ENCODE results near the gene TMEM238L. TPM values are rescaled to one million over a fixed set of nuclear protein-coding genes. Genes with fewer than 3 reads are reported as not detected.

The TMEM238L gene
- total and polyA plus RNA-seq, 9 of the 15 experiments (the other 6 are each of a cell fraction or from before 2014, with no cell fraction given): not detected

DNA sequence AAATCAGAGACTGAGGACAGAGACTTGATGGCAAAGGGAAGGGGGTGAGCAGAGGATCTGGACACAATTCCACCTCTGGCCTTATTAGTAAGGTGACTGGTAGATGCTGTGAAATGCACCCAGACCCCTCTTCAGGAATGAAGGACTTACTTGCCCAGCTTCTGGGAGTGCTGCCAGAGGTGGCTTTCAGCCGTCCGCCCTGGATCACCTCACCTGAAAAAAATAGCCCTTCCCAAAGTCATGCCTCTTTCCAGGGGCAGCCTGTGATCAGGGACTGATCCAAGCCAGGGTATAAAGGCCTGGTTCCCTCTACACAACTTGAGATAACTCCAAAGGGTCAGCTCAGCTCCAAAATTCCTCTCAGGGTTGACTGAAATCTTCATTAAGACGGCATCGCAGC, 53.7 kb downstream of the TMEM238L start:
- DNase-seq (ENCODE audit: extremely low read depth in 1 of 4, low spot score in 3 of 4) (no peak), ATAC-seq (no peak), FAIRE-seq (no peak)
- Histone ChIP-seq H3K9me3 (replicated peaks; ENCODE audit: control insufficient read depth, insufficient read depth, low read depth, low read length) (no peaks in the 10 kb centered on the region), H3K9me1 (ENCODE audit: control insufficient read depth, insufficient read depth, low read length) (no peaks in the 10 kb centered on the region), H3K36me3 (ENCODE audit: control insufficient read depth, insufficient read depth, low read length) (no peaks in the 10 kb centered on the region), H2AFZ (ENCODE audit: low read depth, low read length) (no peak overlapping the region), H4K20me1 (replicated peaks; ENCODE audit: control insufficient read depth, insufficient read depth, low read length) (peaks cover 6% of the 10 kb centered on the region; the same call in 1 of the 2 replicates), H3K4me3 (no peak overlapping the region), H3K9ac (ENCODE audit: insufficient read depth in 1 of 2, low read depth in 2 of 2, low read length in 2 of 2) (no peak overlapping the region), H3K27ac (ENCODE audit: extremely low read depth, low read depth, low read length) (no peak overlapping the region), H3K4me2 (ENCODE audit: insufficient read depth, low read length) (no peak overlapping the region), H3K79me2 (ENCODE audit: control insufficient read depth, insufficient read depth, low read length) (no peaks in the 10 kb centered on the region), H3K4me1 (replicated peaks in 1 of 2; ENCODE audit: control insufficient read depth in 2 of 2, insufficient read depth in 2 of 2, low read length in 2 of 2) (no peaks in the 10 kb centered on the region), H3K27me3 (ENCODE audit: control insufficient read depth in 2 of 2, insufficient read depth in 2 of 2, low read length in 2 of 2) (peaks cover 0 to 10% of the 10 kb centered on the region in 2 experiments; a peak in 1 of 5 replicates)
- 0% methylated on average over 4 of the region's 4 CpGs for WGBS (ENCODE audit: insufficient coverage, low coverage, missing lambda C conversion rate)
- ChIA-PET CTCF (ENCODE audit: low intra/inter-chr PET ratio) (no interaction called here), POLR2A (no interaction called here)
- in situ Hi-C loops (cut with MboI): no loop called here
- intact Hi-C loops (cut with micrococcal nuclease): no loop called here
- no TSS peak for BruUV-seq (replicated peaks)
- no peak for TF ChIP-seq NCOA2 (IDR thresholded peaks at IDR 0.05; ENCODE audit: partially characterized antibody in 2 of 2)
- no peak for TF ChIP-seq ELF4 (CRISPR knock-in tag; IDR thresholded peaks at IDR 0.05)
- no peak for TF ChIP-seq ASH1L (IDR thresholded peaks at IDR 0.05; ENCODE audit: borderline replicate concordance, low read depth, partially characterized antibody)
- TF ChIP-seq, protein P1, sequence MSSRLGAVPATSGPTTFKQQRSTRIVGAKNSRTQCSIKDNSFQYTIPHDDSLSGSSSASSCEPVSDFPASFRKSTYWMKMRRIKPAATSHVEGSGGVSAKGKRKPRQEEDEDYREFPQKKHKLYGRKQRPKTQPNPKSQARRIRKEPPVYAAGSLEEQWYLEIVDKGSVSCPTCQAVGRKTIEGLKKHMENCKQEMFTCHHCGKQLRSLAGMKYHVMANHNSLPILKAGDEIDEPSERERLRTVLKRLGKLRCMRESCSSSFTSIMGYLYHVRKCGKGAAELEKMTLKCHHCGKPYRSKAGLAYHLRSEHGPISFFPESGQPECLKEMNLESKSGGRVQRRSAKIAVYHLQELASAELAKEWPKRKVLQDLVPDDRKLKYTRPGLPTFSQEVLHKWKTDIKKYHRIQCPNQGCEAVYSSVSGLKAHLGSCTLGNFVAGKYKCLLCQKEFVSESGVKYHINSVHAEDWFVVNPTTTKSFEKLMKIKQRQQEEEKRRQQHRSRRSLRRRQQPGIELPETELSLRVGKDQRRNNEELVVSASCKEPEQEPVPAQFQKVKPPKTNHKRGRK (tag; IDR thresholded peaks at IDR 0.05): no peak
- no peak for TF ChIP-seq RBM25 (IDR thresholded peaks at IDR 0.05; ENCODE audit: low read depth, low read length, severe bottlenecking)
- TF ChIP-seq, protein P2, sequence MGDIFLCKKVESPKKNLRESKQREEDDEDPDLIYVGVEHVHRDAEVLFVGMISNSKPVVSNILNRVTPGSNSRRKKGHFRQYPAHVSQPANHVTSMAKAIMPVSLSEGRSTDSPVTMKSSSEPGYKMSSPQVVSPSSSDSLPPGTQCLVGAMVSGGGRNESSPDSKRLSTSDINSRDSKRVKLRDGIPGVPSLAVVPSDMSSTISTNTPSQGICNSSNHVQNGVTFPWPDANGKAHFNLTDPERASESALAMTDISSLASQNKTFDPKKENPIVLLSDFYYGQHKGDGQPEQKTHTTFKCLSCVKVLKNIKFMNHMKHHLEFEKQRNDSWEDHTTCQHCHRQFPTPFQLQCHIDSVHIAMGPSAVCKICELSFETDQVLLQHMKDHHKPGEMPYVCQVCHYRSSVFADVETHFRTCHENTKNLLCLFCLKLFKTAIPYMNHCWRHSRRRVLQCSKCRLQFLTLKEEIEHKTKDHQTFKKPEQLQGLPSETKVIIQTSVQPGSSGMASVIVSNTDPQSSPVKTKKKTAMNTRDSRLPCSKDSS (IDR thresholded peaks at IDR 0.05; ENCODE audit: low read depth, partially characterized antibody): no peak
- no peak for TF ChIP-seq MTA1 (IDR thresholded peaks at IDR 0.05; ENCODE audit: borderline replicate concordance)
- TF ChIP-seq, protein P3, sequence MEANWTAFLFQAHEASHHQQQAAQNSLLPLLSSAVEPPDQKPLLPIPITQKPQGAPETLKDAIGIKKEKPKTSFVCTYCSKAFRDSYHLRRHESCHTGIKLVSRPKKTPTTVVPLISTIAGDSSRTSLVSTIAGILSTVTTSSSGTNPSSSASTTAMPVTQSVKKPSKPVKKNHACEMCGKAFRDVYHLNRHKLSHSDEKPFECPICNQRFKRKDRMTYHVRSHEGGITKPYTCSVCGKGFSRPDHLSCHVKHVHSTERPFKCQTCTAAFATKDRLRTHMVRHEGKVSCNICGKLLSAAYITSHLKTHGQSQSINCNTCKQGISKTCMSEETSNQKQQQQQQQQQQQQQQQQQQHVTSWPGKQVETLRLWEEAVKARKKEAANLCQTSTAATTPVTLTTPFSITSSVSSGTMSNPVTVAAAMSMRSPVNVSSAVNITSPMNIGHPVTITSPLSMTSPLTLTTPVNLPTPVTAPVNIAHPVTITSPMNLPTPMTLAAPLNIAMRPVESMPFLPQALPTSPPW (CRISPR knock-in tag; IDR thresholded peaks at IDR 0.05): no peak
- no peak for TF ChIP-seq ZNF785 (CRISPR knock-in tag; IDR thresholded peaks at IDR 0.05)
- TF ChIP-seq MEF2A (IDR thresholded peaks at IDR 0.05; ENCODE audit: control insufficient read depth, low read depth, low read length): no peak
- TF ChIP-seq, protein P4, sequence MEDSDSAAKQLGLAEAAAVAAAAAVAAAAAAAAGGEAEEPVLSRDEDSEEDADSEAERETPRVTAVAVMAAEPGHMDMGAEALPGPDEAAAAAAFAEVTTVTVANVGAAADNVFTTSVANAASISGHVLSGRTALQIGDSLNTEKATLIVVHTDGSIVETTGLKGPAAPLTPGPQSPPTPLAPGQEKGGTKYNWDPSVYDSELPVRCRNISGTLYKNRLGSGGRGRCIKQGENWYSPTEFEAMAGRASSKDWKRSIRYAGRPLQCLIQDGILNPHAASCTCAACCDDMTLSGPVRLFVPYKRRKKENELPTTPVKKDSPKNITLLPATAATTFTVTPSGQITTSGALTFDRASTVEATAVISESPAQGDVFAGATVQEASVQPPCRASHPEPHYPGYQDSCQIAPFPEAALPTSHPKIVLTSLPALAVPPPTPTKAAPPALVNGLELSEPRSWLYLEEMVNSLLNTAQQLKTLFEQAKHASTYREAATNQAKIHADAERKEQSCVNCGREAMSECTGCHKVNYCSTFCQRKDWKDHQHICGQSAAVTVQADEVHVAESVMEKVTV (CRISPR knock-in tag; IDR thresholded peaks at IDR 0.05): no peak
- no peak for TF ChIP-seq POLR2A (conservative IDR thresholded peaks at IDR 0.05)

Measured in K562 (cell line).